ENCODE measurements around the gene ECPAS. TPM values are rescaled to one million over a fixed set of nuclear protein-coding genes. Genes with fewer than 3 reads are reported as not detected.

The ECPAS gene
- polyA plus RNA-seq, 1 donor from 2014 or later: 42.6 TPM

DNA sequence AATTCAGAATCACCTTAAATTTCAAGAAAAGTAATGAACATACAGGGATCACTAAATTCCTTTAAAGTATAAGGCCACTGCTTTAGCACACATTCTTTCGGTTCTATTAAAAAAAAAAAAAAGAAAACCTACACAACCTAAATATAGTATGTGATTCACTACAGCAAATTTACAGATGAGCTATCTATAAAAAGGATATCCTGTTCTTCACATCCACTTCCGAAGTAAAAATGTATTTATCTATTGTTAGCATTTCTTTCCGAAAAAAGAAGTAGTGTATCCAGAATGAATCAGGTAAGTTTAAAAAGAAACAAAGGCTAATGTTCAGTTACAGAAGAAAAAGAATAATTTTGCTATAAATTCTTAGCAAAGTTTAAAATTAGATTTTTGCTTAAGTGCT is 70.2 kb downstream of the ECPAS start:
- H3K4me3 ChIP-seq (ENCODE audit: low read length): no peak overlapping the region
- no peak overlapping the region for H3K27ac ChIP-seq (ENCODE audit: low read length)
- no peaks in the 10 kb centered on the region for H3K79me2 ChIP-seq (replicated peaks; ENCODE audit: insufficient read depth, low read length)

DNA sequence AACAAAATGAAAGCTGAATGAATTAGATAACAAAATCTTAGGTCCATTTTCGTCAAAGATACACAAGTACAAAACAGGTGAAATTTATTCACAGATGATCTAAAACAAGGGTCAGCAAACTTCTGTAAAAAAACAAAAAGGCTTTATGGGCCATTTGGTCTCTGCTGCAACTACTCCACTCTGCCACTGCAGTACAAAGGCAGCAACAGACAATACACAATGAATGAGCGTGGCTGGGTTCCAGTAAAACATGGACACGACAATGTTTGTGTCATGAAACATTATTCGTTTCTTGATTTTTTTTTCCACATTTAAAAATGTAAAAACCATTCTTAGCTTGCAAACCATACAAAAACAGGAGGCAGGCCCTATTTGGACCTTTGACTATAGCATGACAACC is 71.9 kb downstream of the ECPAS start:
- no peaks in the 10 kb centered on the region for H3F3A ChIP-seq (ENCODE audit: insufficient read depth, low read length, poor library complexity, severe bottlenecking)
- H4K20me1 ChIP-seq (ENCODE audit: insufficient read depth): no peaks in the 10 kb centered on the region
- H3K79me2 ChIP-seq (replicated peaks; ENCODE audit: insufficient read depth, low read length): no peaks in the 10 kb centered on the region
- TF ChIP-seq MXI1 (conservative IDR thresholded peaks at IDR 0.05; ENCODE audit: poor library complexity, severe bottlenecking): no peak
- TF ChIP-seq, protein P1, sequence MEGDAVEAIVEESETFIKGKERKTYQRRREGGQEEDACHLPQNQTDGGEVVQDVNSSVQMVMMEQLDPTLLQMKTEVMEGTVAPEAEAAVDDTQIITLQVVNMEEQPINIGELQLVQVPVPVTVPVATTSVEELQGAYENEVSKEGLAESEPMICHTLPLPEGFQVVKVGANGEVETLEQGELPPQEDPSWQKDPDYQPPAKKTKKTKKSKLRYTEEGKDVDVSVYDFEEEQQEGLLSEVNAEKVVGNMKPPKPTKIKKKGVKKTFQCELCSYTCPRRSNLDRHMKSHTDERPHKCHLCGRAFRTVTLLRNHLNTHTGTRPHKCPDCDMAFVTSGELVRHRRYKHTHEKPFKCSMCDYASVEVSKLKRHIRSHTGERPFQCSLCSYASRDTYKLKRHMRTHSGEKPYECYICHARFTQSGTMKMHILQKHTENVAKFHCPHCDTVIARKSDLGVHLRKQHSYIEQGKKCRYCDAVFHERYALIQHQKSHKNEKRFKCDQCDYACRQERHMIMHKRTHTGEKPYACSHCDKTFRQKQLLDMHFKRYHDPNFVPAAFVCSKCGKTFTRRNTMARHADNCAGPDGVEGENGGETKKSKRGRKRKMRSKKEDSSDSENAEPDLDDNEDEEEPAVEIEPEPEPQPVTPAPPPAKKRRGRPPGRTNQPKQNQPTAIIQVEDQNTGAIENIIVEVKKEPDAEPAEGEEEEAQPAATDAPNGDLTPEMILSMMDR (IDR thresholded peaks at IDR 0.05; ENCODE audit: poor library complexity, severe bottlenecking): no peak
- no peak for TF ChIP-seq EZH2 (IDR thresholded peaks at IDR 0.05; ENCODE audit: borderline replicate concordance, insufficient read depth, low read length, poor library complexity, severe bottlenecking)
- no peak for TF ChIP-seq EP300 (conservative IDR thresholded peaks at IDR 0.05; ENCODE audit: poor library complexity, severe bottlenecking)
- TF ChIP-seq TAF1 (IDR thresholded peaks at IDR 0.05; ENCODE audit: low read depth): no peak
- no peak for TF ChIP-seq POLR2AphosphoS5 (IDR thresholded peaks at IDR 0.05)
- TF ChIP-seq, protein P2, sequence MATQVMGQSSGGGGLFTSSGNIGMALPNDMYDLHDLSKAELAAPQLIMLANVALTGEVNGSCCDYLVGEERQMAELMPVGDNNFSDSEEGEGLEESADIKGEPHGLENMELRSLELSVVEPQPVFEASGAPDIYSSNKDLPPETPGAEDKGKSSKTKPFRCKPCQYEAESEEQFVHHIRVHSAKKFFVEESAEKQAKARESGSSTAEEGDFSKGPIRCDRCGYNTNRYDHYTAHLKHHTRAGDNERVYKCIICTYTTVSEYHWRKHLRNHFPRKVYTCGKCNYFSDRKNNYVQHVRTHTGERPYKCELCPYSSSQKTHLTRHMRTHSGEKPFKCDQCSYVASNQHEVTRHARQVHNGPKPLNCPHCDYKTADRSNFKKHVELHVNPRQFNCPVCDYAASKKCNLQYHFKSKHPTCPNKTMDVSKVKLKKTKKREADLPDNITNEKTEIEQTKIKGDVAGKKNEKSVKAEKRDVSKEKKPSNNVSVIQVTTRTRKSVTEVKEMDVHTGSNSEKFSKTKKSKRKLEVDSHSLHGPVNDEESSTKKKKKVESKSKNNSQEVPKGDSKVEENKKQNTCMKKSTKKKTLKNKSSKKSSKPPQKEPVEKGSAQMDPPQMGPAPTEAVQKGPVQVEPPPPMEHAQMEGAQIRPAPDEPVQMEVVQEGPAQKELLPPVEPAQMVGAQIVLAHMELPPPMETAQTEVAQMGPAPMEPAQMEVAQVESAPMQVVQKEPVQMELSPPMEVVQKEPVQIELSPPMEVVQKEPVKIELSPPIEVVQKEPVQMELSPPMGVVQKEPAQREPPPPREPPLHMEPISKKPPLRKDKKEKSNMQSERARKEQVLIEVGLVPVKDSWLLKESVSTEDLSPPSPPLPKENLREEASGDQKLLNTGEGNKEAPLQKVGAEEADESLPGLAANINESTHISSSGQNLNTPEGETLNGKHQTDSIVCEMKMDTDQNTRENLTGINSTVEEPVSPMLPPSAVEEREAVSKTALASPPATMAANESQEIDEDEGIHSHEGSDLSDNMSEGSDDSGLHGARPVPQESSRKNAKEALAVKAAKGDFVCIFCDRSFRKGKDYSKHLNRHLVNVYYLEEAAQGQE (IDR thresholded peaks at IDR 0.05; ENCODE audit: borderline replicate concordance): no peak
- no peak for TF ChIP-seq RAD21 (conservative IDR thresholded peaks at IDR 0.05)
- no peak for TF ChIP-seq SMC3 (conservative IDR thresholded peaks at IDR 0.05; ENCODE audit: poor library complexity)
- H2AFZ ChIP-seq (ENCODE audit: low read depth, low read length): no peak overlapping the region
- H3K27ac ChIP-seq (ENCODE audit: low read length): no peak overlapping the region
- peaks cover 12% of the 10 kb centered on the region for H3K36me3 ChIP-seq (ENCODE audit: insufficient read depth, low read length)
- H3K9ac ChIP-seq (ENCODE audit: low read length): no peak overlapping the region
- H3K9me2 ChIP-seq (ENCODE audit: insufficient read depth, low read length): no peaks in the 10 kb centered on the region
- H3K4me2 ChIP-seq (ENCODE audit: low read length): no peak overlapping the region
- no peaks in the 10 kb centered on the region for H3K9me3 ChIP-seq (ENCODE audit: low read length)
- no peaks in the 10 kb centered on the region for H3K27me3 ChIP-seq (ENCODE audit: insufficient read depth, low read depth, low read length)
- H3K4me3 ChIP-seq (ENCODE audit: low read length): no peak overlapping the region

More for the DNA sequence above, 70.2 kb downstream of the ECPAS start:
- H3K9me3 ChIP-seq (ENCODE audit: low read length): no peaks in the 10 kb centered on the region
- peaks cover 12% of the 10 kb centered on the region for H3K36me3 ChIP-seq (ENCODE audit: insufficient read depth, low read length)
- H3K9ac ChIP-seq (ENCODE audit: low read length): no peak overlapping the region
- no peak overlapping the region for H2AFZ ChIP-seq (ENCODE audit: low read depth, low read length)
- no peaks in the 10 kb centered on the region for H4K20me1 ChIP-seq (ENCODE audit: insufficient read depth)
- no peaks in the 10 kb centered on the region for H3K27me3 ChIP-seq (ENCODE audit: insufficient read depth, low read depth, low read length)
- no peaks in the 10 kb centered on the region for H3K9me2 ChIP-seq (ENCODE audit: insufficient read depth, low read length)
- no peaks in the 10 kb centered on the region for H3F3A ChIP-seq (ENCODE audit: insufficient read depth, low read length, poor library complexity, severe bottlenecking)
- TF ChIP-seq TAF1 (IDR thresholded peaks at IDR 0.05; ENCODE audit: low read depth) (no peak), RAD21 (conservative IDR thresholded peaks at IDR 0.05) (no peak), POLR2AphosphoS5 (IDR thresholded peaks at IDR 0.05) (no peak), EZH2 (IDR thresholded peaks at IDR 0.05; ENCODE audit: borderline replicate concordance, insufficient read depth, low read length, poor library complexity, severe bottlenecking) (no peak), EP300 (conservative IDR thresholded peaks at IDR 0.05; ENCODE audit: poor library complexity, severe bottlenecking) (no peak), SMC3 (conservative IDR thresholded peaks at IDR 0.05; ENCODE audit: poor library complexity) (no peak), MXI1 (conservative IDR thresholded peaks at IDR 0.05; ENCODE audit: poor library complexity, severe bottlenecking) (no peak)
- TF ChIP-seq, protein P1 (IDR thresholded peaks at IDR 0.05; ENCODE audit: poor library complexity, severe bottlenecking): no peak
- TF ChIP-seq, protein P2 (IDR thresholded peaks at IDR 0.05; ENCODE audit: borderline replicate concordance): no peak
- H3K4me2 ChIP-seq (ENCODE audit: low read length): no peak overlapping the region
